K562 (cell line): ENCODE data around the gene SORCS2. TPM values are rescaled to one million over a fixed set of nuclear protein-coding genes. Genes with fewer than 3 reads are reported as not detected.

Experiments used
- ATAC-seq: fragments of 200-7000 bp; cut with Tn5 transposase; 3 replicates; pipeline ENCODE4 v1.9.1; 2020; ENCODE audit warnings: moderate library complexity
- BruUV-seq: library from RNA; stranded (reverse); fragments of 400-500 nt; replicated peaks from 2 replicates; lab custom pipeline; 2021; lab: Mats Ljungman, UMichigan
- CTCF ChIA-PET: fragments of 300-600 bp; formaldehyde crosslinking; extraction: SDS; loops from one replicate; lab custom pipeline; 2021; ENCODE audit warnings: low intra/inter-chr PET ratio; lab: Yijun Ruan, JAX
- POLR2A ChIA-PET: fragments of 300-600, 350-650 bp; sonication (Branson Sonifier 250); formaldehyde crosslinking; extraction: SDS; loops from one replicate; lab custom pipeline; 2021; ENCODE audit warnings: antibody characterized with exemption, inconsistent platforms; lab: Yijun Ruan, JAX
- DNase-seq, 4 experiments: peaks; one replicate each; pipeline versions ENCODE4 v3.0.0 to v3.0.0-alpha.2; 2011 to 2018; ENCODE audit warnings: low spot score in 3 of 4, mixed read lengths in 3 of 4; ENCODE audit errors: extremely low read depth in 1 of 4
- FAIRE-seq: peaks from 2 replicates; lab custom pipeline; 2011; peaks lifted over from hg19 to GRCh38; lab: Jason Lieb, UNC
- H2AFZ ChIP-seq: 2 replicates; pipeline ENCODE4 v1.6.0; 2011; ENCODE audit warnings: low read depth, low read length, control low read depth, inconsistent platforms
- H3K27ac ChIP-seq: fragments of 200-600 bp; 3 replicates; pipeline ENCODE4 v1.8.0; 2011; ENCODE audit warnings: low read depth, mild to moderate bottlenecking, control low read depth, inconsistent platforms, low read length, moderate library complexity, mixed read lengths; ENCODE audit errors: extremely low read depth
- H3K27me3 ChIP-seq, 2 experiments: fragments of 300-600 bp in 1 of 2; 2 replicates in 1 of 2; 3 replicates in 1 of 2; pipeline versions ENCODE4 v1.6.0 to v1.8.0; 2011; ENCODE audit warnings: inconsistent platforms in 2 of 2, low read length in 2 of 2, mild to moderate bottlenecking in 1 of 2, mixed read lengths in 1 of 2, moderate library complexity in 1 of 2; ENCODE audit not compliant: control insufficient read depth in 2 of 2, insufficient read depth in 2 of 2
- H3K36me3 ChIP-seq: fragments of 300-600 bp; 3 replicates; pipeline ENCODE4 v1.8.0; 2011; ENCODE audit warnings: mild to moderate bottlenecking, low read length, inconsistent platforms; ENCODE audit not compliant: control insufficient read depth, insufficient read depth
- H3K4me1 ChIP-seq, 2 experiments: fragments of 200-600 bp in 1 of 2; replicated peaks in 1 of 2; 2 replicates in 1 of 2; 3 replicates in 1 of 2; pipeline versions ENCODE4 v1.5.1 to v1.8.0; 2011; ENCODE audit warnings: inconsistent platforms in 2 of 2, low read length in 2 of 2, mild to moderate bottlenecking in 1 of 2, mixed read lengths in 1 of 2, moderate library complexity in 1 of 2; ENCODE audit not compliant: control insufficient read depth in 2 of 2, insufficient read depth in 2 of 2
- H3K4me2 ChIP-seq: 2 replicates; pipeline ENCODE4 v1.6.1; 2011; ENCODE audit warnings: low read length, control low read depth, inconsistent platforms, mixed read lengths; ENCODE audit not compliant: insufficient read depth
- H3K4me3 ChIP-seq: fragments of 200-600 bp; sonication (generic), shearing (Covaris generic); 2 replicates; pipeline ENCODE4 v1.5.1; 2016; ENCODE audit warnings: control low read depth, inconsistent platforms
- H3K79me2 ChIP-seq: fragments of 200-600 bp; 3 replicates; pipeline ENCODE4 v1.8.0; 2011; ENCODE audit warnings: low read length, inconsistent platforms; ENCODE audit not compliant: control insufficient read depth, insufficient read depth
- H3K9ac ChIP-seq, 2 experiments: 2 replicates each; pipeline versions ENCODE4 v1.6.0 to v1.6.1; 2011; ENCODE audit warnings: low read depth in 2 of 2, low read length in 2 of 2, control low read depth in 1 of 2, inconsistent platforms in 1 of 2, mild to moderate bottlenecking in 1 of 2, mixed read lengths in 1 of 2; ENCODE audit not compliant: insufficient read depth in 1 of 2
- H3K9me1 ChIP-seq: one replicate; pipeline ENCODE4 v1.6.0; 2011; ENCODE audit warnings: inconsistent platforms, mild to moderate bottlenecking, low read length, moderate library complexity; ENCODE audit not compliant: control insufficient read depth, insufficient read depth
- H3K9me3 ChIP-seq: replicated peaks from 2 replicates; pipeline ENCODE4 v1.5.1; 2011; ENCODE audit warnings: low read depth, low read length, inconsistent platforms; ENCODE audit not compliant: control insufficient read depth, insufficient read depth
- H4K20me1 ChIP-seq: replicated peaks from 2 replicates; pipeline ENCODE4 v1.6.1; 2011; ENCODE audit warnings: low read length, inconsistent platforms, mixed read lengths; ENCODE audit not compliant: control insufficient read depth, insufficient read depth
- ARNT ChIP-seq, 2 experiments: fragments of 450-650 bp; IDR thresholded peaks; 2 replicates each; pipeline ENCODE4 v1.6.1; 2016; ENCODE audit warnings: mild to moderate bottlenecking in 1 of 2
- BCOR ChIP-seq: fragments of 450-650 bp; IDR thresholded peaks from 2 replicates; pipeline ENCODE4 v1.6.1; 2016
- BHLHE40 ChIP-seq: IDR thresholded peaks from 2 replicates; pipeline ENCODE4 v1.6.1; 2011; ENCODE audit warnings: low read length, improper control_type of control experiment
- HNRNPH1 ChIP-seq: fragments of 200-400 bp; formaldehyde crosslinking; optimal IDR thresholded peaks from 2 replicates; pipeline ENCODE3; 2017; ENCODE audit warnings: low read depth, mild to moderate bottlenecking, low read length, moderate library complexity
- PHF20 ChIP-seq: fragments of 450-650 bp; IDR thresholded peaks from 2 replicates; pipeline ENCODE4 v1.6.1; 2018; ENCODE audit not compliant: partially characterized antibody
- SP1 ChIP-seq: sonication (generic); formaldehyde crosslinking; IDR thresholded peaks from 2 replicates; pipeline ENCODE4 v1.8.1; 2022; ENCODE audit warnings: mild to moderate bottlenecking, missing genetic modification reagents
- ZNF175 ChIP-seq: fragments of 200-800 bp; sonication (Bioruptor generic); IDR thresholded peaks from 2 replicates; pipeline ENCODE4 v1.6.1; 2016; ENCODE audit warnings: low read depth, mild to moderate bottlenecking, missing genetic modification characterization, missing compliant biosample characterization
- ZNF311 ChIP-seq: fragments of 250-450 bp; sonication (Bioruptor Pico); IDR thresholded peaks from 2 replicates; pipeline ENCODE4 v1.4.0; 2020; ENCODE audit warnings: mild to moderate bottlenecking, moderate library complexity
- ZNF76 ChIP-seq: fragments of 250-450 bp; sonication (Bioruptor Pico); IDR thresholded peaks from 2 replicates; pipeline ENCODE4 v1.4.0; 2020; ENCODE audit warnings: mild to moderate bottlenecking, moderate library complexity, borderline replicate concordance
- WGBS: fragments of 100-300 bp; shearing (Covaris generic); methylation state at CpG from one replicate; pipeline ENCODE4 v1.1.6; 2016; ENCODE audit warnings: low coverage, mixed read lengths; ENCODE audit not compliant: insufficient coverage; ENCODE audit errors: missing lambda C conversion rate; 5-methylcytosine and 5-hydroxymethylcytosine counted together
- in situ Hi-C: fragments of 300-500 bp; cut with MboI; formaldehyde crosslinking; loops from 4 replicates; pipeline ENCODE4 v1.15.0; 2018; ENCODE audit warnings: inconsistent platforms, mixed read lengths
- intact Hi-C: fragments of 100-400 bp; cut with micrococcal nuclease; formaldehyde crosslinking; loops from 2 replicates; pipeline ENCODE4 v1.14.2; 2022
- polyA plus RNA-seq, 8 experiments: library from polyadenylated mRNA; depleted of rRNA in 4 of 8; stranded (reverse) in 5 of 8; unstranded in 3 of 8; fragments of >200 nt; fragmentation: Nextera tagmentation in 2 of 8; fragmentation: Illumina TruSeq in 1 of 8; extraction: Ambion mirVana in 2 of 8; extraction: Trizol in 1 of 8; gene quantifications; 2 replicates each; pipeline versions ENCODE4 v1.2.1 to v1.2.3, GENCODE V29; 2011 to 2014; ENCODE audit warnings: inconsistent platforms in 1 of 8, missing spikeins in 1 of 8
- total RNA-seq, 7 experiments: library from RNA; depleted of rRNA in 6 of 7; stranded (reverse); fragments of >200 nt in 6 of 7; fragmentation: Illumina TruSeq in 2 of 7; extraction: Trizol in 2 of 7; gene quantifications; 2 replicates each; pipeline versions ENCODE4 v1.2.1 to v1.2.3, GENCODE V29; 2011 to 2021; ENCODE audit warnings: low replicate concordance in 1 of 7
- TF ChIP-seq, protein P1 (sequence below): fragments of 250-450 bp; sonication (Bioruptor Pico); IDR thresholded peaks from 2 replicates; pipeline ENCODE4 v1.5.0; 2021; ENCODE audit warnings: mild to moderate bottlenecking, moderate library complexity
- TF ChIP-seq, protein P2 (sequence below): fragments of 450-650 bp; conservative IDR thresholded peaks from 2 replicates; pipeline ENCODE4 v1.6.1; 2016; ENCODE audit warnings: missing genetic modification characterization, low read depth, mild to moderate bottlenecking, control low read depth, missing compliant biosample characterization
- TF ChIP-seq, protein P3 (sequence below): sonication (generic); formaldehyde crosslinking; IDR thresholded peaks from 2 replicates; pipeline ENCODE4 v1.8.0; 2022; ENCODE audit warnings: missing genetic modification reagents, mild to moderate bottlenecking, borderline replicate concordance

The SORCS2 gene
- total and polyA plus RNA-seq, 9 of the 15 experiments (the other 6 are each of a cell fraction or from before 2014, with no cell fraction given): not detected

DNA sequence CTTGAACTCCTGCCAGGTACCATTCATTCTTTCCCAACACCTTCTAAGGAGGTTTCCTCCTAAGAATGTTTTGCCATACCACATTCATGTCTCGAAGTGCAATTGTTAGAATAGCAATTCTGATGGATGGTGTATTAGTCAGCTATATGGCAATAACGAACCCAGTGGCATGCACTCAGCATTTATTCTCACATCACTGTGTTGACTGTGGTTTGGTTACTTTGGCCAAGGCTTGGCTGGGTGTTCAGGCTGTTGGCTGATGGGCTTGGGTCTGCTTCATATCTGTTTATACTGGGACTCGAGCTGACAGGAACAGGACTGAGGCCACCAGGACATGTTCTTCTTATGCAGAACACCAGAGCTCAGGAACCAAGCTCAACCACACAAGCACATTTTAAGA, 210.7 kb downstream of the SORCS2 start:
- Histone ChIP-seq H3K27ac (no peak overlapping the region), H3K36me3 (no peaks in the 10 kb centered on the region), H3K9me3 (no peaks in the 10 kb centered on the region), H2AFZ (no peak overlapping the region), H3K27me3 (peaks cover 0 to 3% of the 10 kb centered on the region in 2 experiments; a peak in 2 of 5 replicates), H3K4me1 (no peaks in the 10 kb centered on the region), H3K4me2 (no peak overlapping the region), H3K9me1 (peaks cover under 1% of the 10 kb centered on the region), H3K79me2 (no peaks in the 10 kb centered on the region), H3K9ac (no peak overlapping the region), H4K20me1 (peaks cover under 1% of the 10 kb centered on the region), H3K4me3 (no peak overlapping the region)
- CTCF ChIA-PET: no interaction called here
- POLR2A ChIA-PET: interaction anchor here (0.6 to 0.9 kb wide), 2 partner anchors 14 to 1492 kb away, joined by 3 read pairs; no protein-coding TSS in a partner anchor
- FAIRE-seq (no peak), ATAC-seq (no peak), DNase-seq (no peak)
- no TSS peak for BruUV-seq
- intact Hi-C loops (no loop called here), in situ Hi-C loops (no loop called here)
- no peak for TF ChIP-seq ARNT (IDR thresholded peaks at IDR 0.05)
- no peak for TF ChIP-seq HNRNPH1
- TF ChIP-seq, protein P1, sequence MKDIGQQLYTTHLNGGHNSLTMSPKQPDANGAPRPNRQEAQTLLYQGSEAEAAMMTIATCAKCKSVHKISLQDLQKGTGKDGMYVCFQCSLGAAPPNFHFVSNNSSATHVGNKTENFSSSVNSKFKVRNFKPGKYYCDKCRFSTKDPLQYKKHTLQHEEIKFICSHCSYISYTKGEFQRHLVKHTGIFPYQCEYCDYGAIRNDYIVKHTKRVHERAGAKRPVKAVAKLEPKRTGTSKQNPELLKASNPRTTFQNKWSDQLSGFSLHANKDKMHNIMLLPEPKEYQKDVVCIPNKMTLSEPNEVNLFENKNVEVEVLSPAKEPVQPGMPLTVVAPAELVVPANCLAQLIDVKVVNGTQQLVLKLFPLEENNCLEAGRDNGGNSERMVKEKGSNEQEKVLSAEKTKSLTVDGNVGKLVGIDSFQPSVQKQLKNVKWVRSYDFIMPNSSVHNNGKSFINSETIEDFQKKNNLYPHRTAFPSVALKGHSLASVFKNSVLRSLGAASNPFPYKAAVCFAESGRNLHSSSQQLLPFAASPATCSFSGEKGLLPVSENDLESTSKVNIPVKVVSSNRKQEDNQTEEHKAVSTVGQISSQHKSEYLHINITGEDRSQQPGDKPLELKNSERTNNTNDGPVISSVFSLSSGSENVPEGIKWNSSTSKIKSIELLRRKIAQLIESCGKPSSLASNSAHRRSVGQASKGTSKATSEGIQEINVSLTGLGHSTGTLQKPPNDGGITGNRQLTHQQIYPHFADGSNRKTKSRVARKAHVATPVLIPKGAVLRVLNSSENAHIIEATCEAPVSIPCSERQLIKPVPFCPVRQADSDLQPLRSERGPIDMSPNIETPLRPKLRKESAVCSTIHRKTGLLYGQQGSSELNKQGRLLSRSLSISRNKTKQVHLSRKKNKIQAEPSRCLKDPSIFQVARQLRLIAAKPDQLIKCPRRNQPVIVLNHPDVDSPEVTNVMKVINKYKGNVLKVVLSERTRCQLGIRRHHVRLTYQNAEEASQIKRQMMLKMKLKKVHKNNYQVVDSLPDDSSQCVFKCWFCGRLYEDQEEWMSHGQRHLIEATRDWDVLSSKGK: no peak
- no peak for TF ChIP-seq BHLHE40
- TF ChIP-seq, protein P2, sequence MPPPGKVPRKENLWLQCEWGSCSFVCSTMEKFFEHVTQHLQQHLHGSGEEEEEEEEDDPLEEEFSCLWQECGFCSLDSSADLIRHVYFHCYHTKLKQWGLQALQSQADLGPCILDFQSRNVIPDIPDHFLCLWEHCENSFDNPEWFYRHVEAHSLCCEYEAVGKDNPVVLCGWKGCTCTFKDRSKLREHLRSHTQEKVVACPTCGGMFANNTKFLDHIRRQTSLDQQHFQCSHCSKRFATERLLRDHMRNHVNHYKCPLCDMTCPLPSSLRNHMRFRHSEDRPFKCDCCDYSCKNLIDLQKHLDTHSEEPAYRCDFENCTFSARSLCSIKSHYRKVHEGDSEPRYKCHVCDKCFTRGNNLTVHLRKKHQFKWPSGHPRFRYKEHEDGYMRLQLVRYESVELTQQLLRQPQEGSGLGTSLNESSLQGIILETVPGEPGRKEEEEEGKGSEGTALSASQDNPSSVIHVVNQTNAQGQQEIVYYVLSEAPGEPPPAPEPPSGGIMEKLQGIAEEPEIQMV (tag): no peak
- no peak for TF ChIP-seq ZNF311 (CRISPR knock-in tag)
- TF ChIP-seq BCOR: no peak
- no peak for TF ChIP-seq ZNF76 (CRISPR knock-in tag)
- no peak for TF ChIP-seq PHF20
- TF ChIP-seq, protein P3, sequence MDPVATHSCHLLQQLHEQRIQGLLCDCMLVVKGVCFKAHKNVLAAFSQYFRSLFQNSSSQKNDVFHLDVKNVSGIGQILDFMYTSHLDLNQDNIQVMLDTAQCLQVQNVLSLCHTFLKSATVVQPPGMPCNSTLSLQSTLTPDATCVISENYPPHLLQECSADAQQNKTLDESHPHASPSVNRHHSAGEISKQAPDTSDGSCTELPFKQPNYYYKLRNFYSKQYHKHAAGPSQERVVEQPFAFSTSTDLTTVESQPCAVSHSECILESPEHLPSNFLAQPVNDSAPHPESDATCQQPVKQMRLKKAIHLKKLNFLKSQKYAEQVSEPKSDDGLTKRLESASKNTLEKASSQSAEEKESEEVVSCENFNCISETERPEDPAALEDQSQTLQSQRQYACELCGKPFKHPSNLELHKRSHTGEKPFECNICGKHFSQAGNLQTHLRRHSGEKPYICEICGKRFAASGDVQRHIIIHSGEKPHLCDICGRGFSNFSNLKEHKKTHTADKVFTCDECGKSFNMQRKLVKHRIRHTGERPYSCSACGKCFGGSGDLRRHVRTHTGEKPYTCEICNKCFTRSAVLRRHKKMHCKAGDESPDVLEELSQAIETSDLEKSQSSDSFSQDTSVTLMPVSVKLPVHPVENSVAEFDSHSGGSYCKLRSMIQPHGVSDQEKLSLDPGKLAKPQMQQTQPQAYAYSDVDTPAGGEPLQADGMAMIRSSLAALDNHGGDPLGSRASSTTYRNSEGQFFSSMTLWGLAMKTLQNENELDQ (CRISPR knock-in tag): no peak
- TF ChIP-seq ZNF175 (CRISPR knock-in tag): no peak
- no peak for TF ChIP-seq SP1 (CRISPR knock-in tag)
- 4% methylated on average over 3 of the region's 3 CpGs for WGBS
